ENCODE measurements around the gene KIF11.
"Not testable (repeated sequence)": the region's sequence is repeated elsewhere in the genome, so short reads cannot be mapped to it uniquely, and the experiment has no call there.

The KIF11 gene

DNA sequence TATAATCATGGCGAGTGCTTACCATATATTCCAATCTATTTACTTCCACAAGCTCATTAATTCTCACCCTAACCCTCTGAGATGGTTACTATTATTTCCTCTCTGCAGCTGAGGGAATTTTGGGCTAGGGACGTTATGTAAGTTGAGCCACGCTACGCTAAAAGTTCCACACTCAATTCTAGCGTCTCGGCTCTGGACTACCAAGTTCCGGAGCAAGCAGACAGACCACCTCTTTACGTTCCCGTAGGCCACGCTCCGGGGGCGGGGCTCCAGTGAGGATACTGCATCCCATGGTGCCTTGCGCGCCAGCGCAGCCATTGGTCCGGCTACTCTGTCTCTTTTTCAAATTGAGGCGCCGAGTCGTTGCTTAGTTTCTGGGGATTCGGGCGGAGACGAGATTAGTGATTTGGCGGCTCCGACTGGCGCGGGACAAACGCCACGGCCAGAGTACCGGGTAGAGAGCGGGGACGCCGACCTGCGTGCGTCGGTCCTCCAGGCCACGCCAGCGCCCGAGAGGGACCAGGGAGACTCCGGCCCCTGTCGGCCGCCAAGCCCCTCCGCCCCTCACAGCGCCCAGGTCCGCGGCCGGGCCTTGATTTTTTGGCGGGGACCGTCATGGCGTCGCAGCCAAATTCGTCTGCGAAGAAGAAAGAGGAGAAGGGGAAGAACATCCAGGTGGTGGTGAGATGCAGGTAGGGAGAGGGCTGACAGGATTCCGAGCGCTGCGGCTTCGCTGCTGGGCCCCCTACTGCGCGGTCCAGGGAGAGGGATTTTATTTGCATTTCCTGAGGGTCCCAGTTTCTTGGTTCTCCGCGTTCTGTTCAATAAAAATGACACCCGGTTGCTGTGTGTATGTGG, at the start of gene KIF11:
Gene KIF11, plus strand, starts transcription at position 370 of the 858 bp plus-strand sequence. Its CDS starts 246 bp downstream, at position 616.
- peak; percentile 94 for DNase-seq (ENCODE audit: low spot score)

DNA sequence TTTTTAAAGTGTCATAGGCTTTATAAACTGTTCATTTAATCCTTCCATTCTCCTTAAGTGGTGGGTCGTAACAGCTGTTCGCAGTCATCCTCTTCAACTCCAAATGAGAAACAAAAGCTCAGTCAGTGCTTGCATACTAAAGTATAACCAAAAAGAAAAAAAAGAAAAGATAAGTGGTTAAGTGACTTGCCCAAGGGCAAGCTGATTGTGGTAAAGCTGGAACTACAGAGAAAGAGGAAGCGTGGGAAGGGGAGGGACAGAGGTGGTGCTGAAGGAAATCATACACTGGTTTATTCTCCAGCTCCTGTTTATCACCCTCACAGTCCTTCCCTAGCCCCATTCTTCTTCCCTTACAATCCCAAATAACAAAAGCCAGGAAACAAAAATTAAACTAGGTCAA, 48.6 kb upstream of the KIF11 start:
- DNase-seq (ENCODE audit: low spot score) = no peak

DNA sequence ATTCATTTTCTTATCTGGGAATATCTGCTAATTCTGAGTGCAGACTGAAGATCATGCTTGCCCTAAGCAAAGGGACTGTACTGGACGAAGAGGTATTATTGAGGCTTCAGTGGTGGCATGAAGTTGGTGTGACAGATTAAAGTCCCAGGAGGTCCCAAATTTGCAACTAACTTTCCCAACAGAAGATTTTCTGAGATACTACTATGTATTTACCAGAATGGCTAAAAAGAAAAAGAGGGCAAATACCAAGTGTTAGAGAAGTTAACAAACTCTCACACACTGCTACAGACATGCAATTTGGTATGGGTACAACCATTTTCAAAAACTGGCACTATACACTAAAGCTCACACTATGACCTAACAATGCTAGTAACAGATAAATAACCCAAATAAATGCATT, 47.4 kb upstream of the KIF11 start:
- DNase-seq (ENCODE audit: low spot score) = no peak

DNA sequence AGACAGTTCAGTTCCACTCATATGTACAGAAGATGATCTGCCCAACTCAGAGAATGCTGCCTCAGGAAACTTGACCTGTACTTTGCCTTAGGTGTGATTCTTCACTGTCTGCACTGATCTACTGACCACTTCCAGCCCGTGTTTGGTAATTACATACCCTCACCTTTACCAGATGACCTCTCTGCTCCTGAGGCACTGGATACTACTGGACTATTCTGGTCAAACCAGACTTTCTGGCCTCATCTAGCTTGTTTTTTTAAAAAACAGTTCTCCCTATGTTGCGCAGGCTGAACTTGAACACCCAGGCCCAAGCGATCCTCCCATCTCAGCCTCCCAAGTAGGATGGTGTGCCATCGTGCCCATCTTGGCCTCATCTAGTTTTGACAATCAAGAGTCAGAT, 45.3 kb upstream of the KIF11 start:
- DNase-seq (ENCODE audit: low spot score) = no peak

DNA sequence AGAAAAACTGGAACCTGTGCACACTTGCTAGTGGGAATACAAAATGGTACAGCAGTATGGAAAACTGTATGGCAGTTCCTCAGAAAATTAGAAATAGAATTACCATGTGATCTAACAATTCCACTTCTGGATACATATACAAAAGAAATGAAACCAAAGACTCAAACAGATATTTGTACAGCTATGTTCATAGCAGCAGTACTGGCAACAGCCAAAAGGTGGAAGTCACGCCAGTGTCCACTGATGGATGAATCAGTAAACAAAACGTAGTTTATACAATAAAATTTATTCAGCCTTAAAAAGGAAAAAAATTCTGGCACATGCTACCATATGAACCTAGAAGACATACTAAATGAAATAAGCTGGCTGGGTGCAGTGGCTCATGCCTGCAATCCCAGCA, 42.0 kb upstream of the KIF11 start:
- no peak for DNase-seq (ENCODE audit: low spot score)

DNA sequence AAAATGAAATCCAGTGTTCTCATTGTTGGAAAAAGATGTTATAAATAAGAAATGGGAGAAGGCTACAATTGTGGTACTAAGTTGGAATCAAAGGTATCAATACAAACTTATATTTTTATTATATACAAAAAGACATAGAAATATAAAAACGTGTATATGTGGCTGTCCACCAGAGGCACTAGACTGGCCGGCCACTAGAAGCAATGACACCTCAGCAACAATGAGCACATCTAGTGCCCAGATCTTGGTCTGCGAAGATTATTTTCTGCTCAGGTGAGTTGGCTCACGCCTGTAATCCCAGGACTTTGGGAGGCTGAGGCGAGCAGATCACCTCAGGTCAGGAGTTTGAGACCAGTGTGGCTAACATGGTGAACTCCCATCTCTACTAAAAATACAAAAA, 40.6 kb upstream of the KIF11 start:
- no peak for DNase-seq (ENCODE audit: low spot score)

DNA sequence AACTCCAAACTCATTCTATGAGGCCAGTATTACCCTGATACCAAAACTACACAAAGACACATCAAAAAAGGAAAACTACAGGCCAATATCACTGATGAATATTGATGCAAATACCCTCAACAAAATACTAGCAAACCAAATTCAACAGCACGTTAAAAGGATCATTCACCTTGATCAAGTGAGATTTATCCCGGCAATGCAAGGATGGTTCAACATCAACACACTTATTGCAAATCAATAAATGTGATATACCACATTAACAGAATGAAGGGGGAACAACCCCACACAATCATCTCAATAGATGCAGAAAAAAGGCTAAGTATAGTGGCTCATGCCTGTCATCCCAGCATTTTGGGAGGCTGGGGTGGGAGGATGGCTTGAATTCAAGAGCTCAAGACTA, 39.0 kb upstream of the KIF11 start:
- no peak for DNase-seq (ENCODE audit: low spot score)

DNA sequence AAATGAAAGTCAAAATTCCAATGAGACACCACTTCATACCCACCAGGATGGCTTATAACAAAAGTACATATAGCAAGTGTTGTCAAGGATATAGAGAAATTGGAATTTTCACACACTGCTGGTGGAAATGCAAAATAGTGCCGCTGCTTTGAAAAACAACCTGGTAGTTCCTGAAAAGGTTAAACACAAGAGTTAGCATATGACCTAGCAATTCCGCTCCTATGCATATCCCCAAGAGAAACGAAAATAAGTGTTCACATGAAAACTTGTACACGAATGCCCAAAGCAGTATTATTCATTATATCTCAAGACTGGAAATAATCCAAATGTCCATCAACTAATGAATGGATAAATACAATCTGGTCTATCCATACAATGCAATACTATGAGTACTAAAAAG, 33.9 kb upstream of the KIF11 start:
- DNase-seq (ENCODE audit: low spot score) = no peak

DNA sequence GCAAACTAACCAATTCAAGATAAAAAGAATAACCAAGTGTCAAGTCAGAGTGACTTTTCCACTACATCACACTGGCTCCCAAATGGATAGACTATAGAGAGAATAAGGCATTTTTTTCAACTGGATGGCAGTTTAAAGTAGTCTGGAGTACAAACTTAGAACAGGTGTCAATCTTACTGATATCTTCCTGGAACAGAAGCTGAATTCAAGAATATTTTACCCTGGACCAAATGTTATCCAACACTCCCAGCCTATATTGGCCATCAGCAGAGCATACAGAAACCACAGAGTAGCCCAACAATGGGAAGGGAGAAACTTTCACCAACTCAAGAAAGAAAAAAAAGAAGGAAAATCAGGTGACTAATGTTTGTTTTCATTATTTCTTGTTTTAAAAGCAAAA, 30.5 kb upstream of the KIF11 start:
- no peak for DNase-seq (ENCODE audit: low spot score)

DNA sequence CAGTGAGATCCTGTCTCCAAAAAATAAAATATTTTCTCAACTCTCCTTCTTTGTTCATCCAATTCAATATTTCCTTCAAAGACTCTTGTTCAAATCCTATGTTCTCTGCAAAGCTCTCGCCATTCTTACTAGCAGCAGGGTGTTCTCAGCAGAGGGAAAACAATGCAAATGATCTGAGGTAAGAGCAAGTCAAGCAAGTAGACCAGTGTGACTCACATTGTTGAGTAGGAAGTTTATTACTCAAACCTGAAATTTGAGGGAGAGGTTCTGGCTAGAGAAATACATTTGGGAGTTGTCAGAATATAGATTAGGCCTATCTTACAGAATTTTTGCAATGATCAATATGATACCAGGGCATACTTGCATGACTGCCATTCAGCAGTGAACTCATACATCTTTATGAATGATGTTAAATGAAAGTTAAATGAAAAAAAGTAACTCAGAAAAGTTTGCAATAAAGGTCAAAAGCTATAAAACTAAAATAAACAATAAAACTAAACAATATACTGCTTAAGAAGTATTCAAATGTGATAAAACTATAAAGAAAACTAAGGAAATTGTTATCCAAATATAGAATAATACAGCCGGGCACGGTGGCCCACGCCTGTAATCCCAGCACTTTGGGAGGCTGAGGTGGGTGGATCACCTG, 24.9 kb upstream of the KIF11 start:
- no peak for DNase-seq (ENCODE audit: low spot score)

DNA sequence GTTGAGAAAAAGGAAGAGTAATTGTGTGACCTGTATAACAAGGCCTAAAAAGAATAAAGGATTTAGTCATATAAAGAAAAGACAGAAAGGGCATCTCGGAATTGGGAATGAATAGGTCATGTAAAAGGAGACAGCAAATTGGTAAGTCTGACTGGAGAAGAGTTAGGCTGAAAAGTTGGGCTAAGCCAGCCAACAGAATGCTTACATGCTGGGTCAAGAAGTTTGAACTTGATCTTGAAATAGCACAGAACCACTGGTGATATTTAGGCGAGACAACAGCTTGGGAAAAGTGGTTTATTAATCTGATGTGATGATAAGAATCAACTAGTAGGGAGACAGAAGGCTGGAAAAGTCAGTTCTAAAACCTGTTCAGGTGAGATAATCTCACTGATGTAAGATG, 23.9 kb upstream of the KIF11 start:
- DNase-seq (ENCODE audit: low spot score) = no peak

DNA sequence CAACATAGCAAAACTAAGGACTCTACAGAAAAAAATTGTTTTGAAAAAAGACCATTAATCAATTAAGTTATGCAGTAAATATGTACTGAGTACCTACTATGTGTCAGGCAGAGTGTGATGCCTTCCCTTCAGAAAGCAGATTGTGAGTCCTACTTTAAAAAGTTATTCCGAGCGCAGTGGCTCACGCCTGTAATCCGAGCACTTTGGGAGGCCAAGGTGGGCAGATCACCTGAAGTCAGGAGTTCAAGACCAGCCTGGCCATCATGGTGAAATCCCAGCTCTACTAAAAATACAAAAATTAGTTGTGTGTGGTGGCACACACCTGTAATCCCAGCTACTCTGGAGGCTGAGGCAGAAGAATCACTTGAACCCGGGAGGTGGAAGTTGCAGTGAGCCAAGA, 23.3 kb upstream of the KIF11 start:
- DNase-seq (ENCODE audit: low spot score) = not testable (repeated sequence)

DNA sequence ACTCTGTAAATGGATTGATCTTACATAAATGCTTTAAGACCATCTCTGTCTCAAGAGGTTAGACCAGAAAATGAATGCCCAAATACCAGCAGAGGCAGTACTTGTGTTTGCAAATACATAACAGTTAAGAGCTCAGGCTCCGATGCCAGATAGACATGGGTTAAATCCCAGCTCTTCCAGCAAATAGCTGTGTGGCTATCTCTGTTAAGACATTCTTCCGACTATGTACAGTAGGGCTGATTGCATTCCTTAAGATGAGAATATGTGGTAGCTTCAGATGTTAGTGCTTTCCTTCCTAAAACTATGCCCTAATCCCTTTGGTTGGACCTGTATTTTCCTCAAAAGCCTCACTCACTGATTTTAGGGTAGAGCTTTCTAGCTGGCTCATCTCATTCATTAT, 21.3 kb upstream of the KIF11 start:
- no peak for DNase-seq (ENCODE audit: low spot score)

DNA sequence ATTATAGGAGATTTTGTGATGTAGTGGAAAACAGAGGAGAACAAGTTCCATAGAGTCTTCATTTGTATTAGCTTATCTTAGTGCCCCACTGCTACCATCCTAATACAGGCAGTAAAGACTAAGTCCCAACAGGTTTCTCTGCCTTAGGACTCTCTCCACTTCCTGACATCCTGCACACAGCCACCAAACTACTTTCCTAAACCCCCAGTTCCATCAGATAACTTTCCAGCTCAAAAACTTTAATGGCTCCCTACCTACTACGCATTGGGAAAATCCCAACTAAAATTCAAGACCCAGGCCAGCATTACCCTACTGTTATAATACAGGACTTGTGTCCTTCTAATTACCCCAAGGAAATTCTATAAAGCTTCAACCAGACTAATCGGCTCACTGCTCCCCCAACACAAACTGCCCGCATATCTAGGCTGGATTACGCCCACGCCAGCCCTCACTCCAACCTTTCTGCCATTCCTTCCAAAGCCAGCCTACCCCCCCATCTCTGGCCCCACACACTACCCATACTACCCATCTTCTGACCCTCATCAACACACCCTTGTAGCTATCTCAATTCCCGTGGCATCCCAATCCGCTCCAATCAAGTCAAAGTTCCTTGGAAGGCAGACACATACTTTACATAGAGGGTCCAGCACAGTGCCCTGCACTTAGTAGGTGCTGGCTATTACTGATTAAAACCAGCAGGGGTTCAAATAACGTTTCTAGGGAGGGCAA, 20.4 kb upstream of the KIF11 start:
- DNase-seq (ENCODE audit: low spot score) = no peak

DNA sequence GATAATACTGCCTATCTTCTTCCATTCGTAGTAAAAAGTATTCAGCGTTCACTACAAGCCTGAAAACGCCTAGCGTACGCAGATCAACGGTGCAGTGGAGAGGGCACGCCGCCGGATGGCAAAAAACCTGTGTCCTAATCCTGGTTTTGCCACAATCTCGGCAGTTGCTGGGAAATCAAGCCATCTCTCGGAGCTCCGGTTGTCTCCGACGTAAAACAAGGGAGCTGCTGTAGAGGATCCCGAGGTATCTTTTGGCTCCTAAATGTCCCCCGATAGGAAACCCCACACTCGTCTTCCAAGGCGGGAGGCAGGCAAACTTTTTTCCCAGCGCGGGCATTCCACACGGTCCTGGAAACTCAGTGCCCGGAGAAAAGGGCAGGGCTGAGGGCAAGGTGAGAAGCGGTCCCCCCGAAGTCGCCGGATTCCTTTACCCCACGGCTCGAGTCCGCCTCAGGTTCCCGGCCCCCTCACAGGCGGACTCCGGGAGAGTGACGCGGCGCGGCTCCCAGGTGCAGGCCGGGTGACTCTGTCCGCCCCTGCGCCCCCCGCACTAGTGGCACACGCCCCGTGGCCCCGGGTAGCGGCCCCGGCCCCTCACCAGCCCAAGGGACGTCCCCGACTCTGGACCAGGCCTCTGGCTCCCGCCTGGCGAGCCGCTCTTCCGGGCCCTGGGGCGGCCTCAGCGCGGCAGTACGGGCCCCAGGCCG, 19.7 kb upstream of the KIF11 start:
- DNase-seq (ENCODE audit: low spot score) = no peak

DNA sequence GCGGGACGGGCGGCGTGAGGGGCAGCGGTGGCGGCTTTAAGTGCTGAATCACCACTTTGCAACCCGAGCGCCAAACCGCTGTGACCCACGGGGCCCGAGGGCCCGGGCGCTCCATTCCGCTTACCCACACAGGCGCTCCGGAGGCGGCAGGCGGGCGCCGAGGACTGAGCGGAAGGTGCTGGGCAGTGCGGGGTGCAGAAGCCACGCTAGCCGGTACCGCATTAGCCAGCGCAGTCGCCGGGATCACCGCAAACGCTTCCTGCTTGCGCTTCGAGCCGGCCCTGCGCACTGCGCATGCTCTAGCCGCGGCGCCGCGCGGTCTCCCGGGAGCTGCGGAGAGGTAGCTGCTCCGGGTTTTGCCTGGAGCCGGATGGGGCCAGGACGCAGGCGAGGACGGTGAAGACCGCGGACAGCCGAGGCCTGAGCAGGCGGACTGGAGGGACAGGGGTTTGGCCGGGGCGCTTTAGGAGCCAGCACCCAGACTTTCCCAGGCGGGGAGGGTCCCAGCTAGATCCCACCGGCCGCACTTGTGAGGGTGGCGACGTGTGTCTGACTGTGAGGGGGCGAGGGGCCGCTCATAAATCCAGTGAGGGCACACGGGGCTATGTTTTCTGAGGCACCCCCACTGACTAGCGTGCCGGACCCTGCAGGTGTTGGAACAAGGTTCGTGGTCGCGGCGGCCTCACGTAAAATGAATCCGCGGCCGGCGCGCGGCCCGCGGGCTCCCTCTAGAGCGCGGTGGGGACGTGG, 19.0 kb upstream of the KIF11 start, which contains the start of gene IDE:
Gene IDE, minus strand, starts transcription at position 296 of the 750 bp plus-strand sequence. Its CDS starts 74 bp downstream, at position 222.
- peak; percentile 74 for DNase-seq (ENCODE audit: low spot score)

DNA sequence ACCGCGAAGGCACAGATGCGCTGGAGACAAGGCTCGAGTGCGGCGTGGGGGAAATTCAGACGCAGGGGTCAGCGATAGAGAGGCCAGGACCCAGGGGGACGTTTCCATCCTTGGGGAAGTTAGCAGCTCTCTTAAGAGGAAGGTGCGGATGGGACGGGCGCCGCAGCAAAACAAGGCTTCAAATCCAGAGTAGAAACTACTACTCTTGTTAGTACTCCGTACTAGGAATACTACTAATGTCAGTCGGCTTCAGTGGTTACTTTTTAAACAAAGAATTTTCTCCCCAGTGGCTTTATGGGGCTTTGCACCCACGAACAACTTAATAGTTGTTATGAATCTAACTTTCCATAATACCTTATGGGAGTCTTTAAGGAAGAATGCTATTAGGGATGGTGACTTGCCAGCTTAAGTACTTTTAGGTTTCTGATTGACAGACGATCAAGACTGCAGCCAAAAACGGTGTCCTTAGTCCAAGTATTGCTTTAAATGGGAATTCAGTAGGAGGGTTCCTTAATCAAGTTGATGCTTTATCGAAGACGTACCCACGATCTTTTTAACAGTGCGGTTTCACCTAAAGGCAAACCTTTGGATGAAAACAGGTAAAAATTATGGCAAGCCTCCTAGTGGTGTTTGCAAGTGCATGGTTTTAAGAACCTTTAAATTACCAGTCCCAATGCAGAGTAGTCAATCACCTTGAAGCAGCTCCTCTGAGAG, 18.2 kb upstream of the KIF11 start:
- no peak for DNase-seq (ENCODE audit: low spot score)

DNA sequence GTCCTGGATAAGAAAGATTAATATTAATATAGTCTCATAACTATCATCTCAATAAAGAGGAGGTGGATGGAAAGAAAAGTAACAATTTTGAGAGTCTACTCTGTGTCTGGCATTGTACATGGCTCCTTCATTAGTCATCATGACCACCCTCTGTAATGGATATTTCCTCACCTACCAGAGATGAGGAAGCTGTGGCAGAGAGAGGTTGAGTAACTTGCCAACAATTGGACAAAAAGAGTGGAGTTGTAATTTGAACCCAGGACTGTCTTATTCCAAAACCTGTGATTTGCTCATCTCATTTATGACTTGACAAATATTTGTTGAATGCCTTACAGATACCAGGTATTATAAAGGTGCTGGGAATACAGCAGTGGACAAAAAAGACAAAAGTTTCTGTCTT, 17.0 kb upstream of the KIF11 start:
- no peak for DNase-seq (ENCODE audit: low spot score)

DNA sequence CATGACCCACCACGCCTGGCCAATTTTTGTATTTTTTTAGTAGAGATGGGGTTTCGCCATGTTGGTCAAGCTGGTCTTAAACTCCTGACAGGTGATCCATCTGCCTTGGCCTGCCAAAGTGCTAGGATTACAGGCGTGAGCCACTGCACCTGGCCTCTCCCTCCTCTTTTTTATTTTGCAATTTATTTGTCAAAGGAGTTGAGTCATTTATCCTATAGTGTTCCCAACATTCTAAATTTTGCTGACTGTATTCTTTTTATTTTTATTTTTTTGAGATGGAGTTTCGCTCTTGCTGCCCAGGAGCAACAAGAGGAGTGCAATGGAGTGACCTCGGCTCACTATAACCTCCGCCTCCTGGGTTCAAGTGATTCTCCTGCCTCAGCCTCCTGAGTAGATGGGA, 10.6 kb upstream of the KIF11 start:
- DNase-seq (ENCODE audit: low spot score) = not testable (repeated sequence)

DNA sequence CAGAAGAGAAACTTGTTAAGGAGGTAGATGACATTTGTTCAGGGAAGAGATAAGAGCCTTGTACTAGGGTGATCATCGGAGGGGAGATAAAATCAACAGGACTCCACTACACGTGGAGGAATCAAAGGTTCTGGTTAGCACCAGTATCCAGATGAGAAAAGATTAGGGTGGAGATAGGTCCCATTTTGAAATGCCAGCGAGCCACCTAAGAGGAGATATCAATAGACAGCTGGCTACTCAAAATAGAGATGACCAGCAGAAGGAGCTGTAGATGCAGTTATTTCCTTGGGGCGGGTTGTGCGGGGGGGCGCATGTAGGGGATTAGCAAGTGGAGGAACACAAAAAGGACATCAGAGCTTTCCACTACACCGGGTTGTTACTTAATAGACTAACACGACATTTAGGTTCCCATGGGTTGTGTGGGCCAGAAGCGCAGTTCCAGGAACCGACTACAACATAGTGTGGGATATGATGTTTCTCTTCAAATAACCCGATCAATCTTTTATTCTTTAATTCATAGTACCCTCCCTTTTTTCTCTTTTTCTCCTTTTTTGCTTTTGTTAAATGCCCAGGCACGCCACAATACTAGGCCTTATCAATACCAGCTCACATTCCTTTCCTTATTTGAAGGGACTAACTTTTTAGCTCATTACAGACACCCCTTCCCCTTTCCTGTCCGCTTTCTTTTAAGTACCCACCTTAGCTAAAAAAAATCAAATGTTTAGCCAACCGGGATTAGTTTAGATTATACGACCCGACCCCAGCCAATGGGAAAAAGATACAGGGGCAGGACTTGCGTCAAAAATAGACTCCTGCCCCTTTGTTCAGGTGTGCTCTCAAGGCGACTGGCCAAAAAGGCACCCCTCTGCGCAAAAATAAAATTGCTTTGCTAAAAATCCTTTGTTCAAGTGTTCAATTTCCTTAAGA, 2.0 kb upstream of the KIF11 start:
- DNase-seq (ENCODE audit: low spot score) = peak; percentile 59

Measured in globus pallidus (tissue), 1 donor.